Measurements from ENCODE around the gene ADORA2A. TPM values are rescaled to one million over a fixed set of nuclear protein-coding genes. Genes with fewer than 3 reads are reported as not detected.

ADORA2A gene
- total RNA-seq, 2 donors from 2014 or later: 25.9 to 47.8 TPM

GRCh38 chr22:24457894-24458420, 30.6 kb downstream of the ADORA2A start:
- no peak for ATAC-seq (replicated peaks)
- no peaks in the 10 kb centered on the region for H3K27me3 Mint-ChIP-seq
- no peaks in the 10 kb centered on the region for H3K9me3 Mint-ChIP-seq

GRCh38 chr22:24459911-24460310, 32.5 kb downstream of the ADORA2A start:
- H3K27ac Mint-ChIP-seq: peak overlapping the region; percentile 29
- H3K9me3 Mint-ChIP-seq: no peaks in the 10 kb centered on the region
- no peaks in the 10 kb centered on the region for H3K36me3 Mint-ChIP-seq (ENCODE audit: low read depth)
- H3K27me3 Mint-ChIP-seq: no peaks in the 10 kb centered on the region
- no peaks in the 10 kb centered on the region for H3K4me1 Mint-ChIP-seq
- no peak for ATAC-seq (replicated peaks)
- H3K4me3 Mint-ChIP-seq: no peak overlapping the region

More at GRCh38 chr22:24457894-24458420, 30.6 kb downstream of the ADORA2A start:
- no peak overlapping the region for H3K27ac Mint-ChIP-seq
- H3K4me3 Mint-ChIP-seq: no peak overlapping the region
- no peaks in the 10 kb centered on the region for H3K4me1 Mint-ChIP-seq
- H3K36me3 Mint-ChIP-seq (ENCODE audit: low read depth): no peaks in the 10 kb centered on the region

DNA sequence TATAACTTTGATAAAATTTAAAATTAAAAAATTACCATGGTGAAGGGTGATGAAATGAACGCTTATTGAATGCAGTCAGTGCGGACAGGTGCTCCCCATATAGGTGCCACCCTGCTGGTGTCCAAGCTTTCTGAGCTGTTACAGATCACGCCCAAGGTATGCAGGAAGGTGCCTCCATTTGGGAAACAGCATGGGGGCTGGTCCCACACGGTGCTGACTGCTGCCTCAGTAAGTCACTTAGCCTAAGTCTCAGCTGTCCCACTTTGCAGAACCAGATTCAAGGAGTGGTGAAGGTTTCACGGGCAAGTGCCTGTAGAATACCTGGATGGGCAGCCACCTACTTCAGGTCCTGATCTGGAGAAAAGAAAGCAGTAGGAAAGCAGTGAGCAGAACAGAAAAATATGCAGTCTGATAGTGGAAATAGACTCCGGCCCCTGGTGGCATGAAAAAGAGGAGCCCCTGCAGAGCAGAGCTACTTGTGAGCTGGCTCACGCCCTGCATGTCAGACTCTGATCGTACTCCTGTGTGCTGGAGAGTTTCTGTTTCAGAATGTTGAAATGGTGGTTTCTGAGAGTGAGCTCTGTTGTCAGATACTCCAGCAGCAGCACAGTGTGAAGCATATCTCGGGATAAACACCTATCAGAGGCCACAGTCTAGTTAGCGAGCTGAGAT, 33.2 kb downstream of the ADORA2A start:
- Mint-ChIP-seq H3K27me3 (no peaks in the 10 kb centered on the region), H3K27ac (peak overlapping the region; percentile 28), H3K4me1 (peaks cover 3% of the 10 kb centered on the region), H3K9me3 (no peaks in the 10 kb centered on the region), H3K36me3 (ENCODE audit: low read depth) (no peaks in the 10 kb centered on the region), H3K4me3 (peak overlapping the region; percentile 33)
- peak; percentile 84 for ATAC-seq (replicated peaks)

GRCh38 chr22:24463071-24463760, 35.8 kb downstream of the ADORA2A start:
- ATAC-seq (replicated peaks): no peak
- peaks cover 5% of the 10 kb centered on the region for H3K4me1 Mint-ChIP-seq
- no peaks in the 10 kb centered on the region for H3K36me3 Mint-ChIP-seq (ENCODE audit: low read depth)
- no peaks in the 10 kb centered on the region for H3K9me3 Mint-ChIP-seq
- H3K4me3 Mint-ChIP-seq: no peak overlapping the region
- H3K27me3 Mint-ChIP-seq: no peaks in the 10 kb centered on the region
- H3K27ac Mint-ChIP-seq: peak overlapping the region; percentile 14

- Mint-ChIP-seq H3K9me3 (no peaks in the 10 kb centered on the region), H3K27me3 (no peaks in the 10 kb centered on the region), H3K36me3 (ENCODE audit: low read depth) (no peaks in the 10 kb centered on the region), H3K27ac (peak overlapping the region; percentile 75), H3K4me3 (no peak overlapping the region), H3K4me1 (peaks cover 5% of the 10 kb centered on the region)
- peak; percentile 65 for ATAC-seq (replicated peaks)
Measured at GRCh38 chr22:24465566-24465965, 38.2 kb downstream of the ADORA2A start.

DNA sequence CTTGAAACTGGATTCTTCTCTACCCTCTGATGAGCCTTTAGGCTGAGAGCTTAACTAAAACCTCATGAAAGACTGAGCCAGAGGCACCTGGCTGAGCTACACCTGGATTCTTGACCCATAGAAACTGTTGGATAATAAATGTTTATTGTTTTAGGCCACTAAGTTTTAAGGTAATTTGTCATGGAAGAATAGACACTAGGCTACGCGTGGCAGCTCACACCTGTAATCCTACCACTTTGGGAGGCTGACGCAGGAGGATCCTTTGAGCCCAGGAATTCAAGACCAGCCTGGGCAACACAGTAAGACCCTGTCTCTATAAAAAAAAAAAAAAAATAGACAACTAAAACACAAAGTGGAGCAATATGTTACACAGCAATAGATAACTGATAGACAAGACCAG, 38.6 kb downstream of the ADORA2A start:
- Mint-ChIP-seq H3K4me3 (no peak overlapping the region), H3K36me3 (ENCODE audit: low read depth) (no peaks in the 10 kb centered on the region), H3K27ac (peak overlapping the region; percentile 75), H3K9me3 (no peaks in the 10 kb centered on the region), H3K27me3 (no peaks in the 10 kb centered on the region), H3K4me1 (peaks cover 5% of the 10 kb centered on the region)
- ATAC-seq (replicated peaks): no peak

DNA sequence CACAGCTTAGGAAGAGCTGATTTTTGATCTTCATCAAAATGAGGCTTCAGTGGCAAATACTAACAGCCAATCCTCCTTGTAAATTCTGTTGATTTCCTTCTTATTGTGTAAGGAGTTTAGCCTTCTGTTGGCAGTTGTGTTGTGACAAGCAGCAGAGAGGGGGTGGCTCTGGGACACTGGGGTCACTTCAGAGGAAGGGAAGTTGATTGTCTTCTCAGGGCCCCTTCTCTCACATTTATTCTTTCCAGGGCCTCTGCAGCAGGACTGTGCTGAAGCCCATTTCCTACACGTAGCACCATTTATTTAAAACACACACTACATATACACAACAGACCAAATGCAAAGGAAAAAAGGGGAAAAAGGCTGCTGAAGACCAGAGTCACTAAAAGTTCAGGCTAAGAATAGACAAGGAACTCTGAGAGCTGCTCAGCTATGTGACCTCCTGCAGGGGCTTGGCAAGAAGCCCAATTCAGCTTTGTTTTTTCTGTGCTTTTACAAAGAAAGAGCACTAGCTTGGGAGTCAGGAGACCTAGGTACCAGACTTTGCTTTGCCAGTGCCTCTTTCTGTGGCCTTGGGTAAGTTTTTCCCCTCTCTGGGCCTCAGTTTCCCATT, 39.4 kb downstream of the ADORA2A start:
- H3K27ac Mint-ChIP-seq: no peak overlapping the region
- no peak overlapping the region for H3K4me3 Mint-ChIP-seq
- ATAC-seq (replicated peaks): no peak
- peaks cover 5% of the 10 kb centered on the region for H3K4me1 Mint-ChIP-seq
- no peaks in the 10 kb centered on the region for H3K36me3 Mint-ChIP-seq (ENCODE audit: low read depth)
- no peaks in the 10 kb centered on the region for H3K27me3 Mint-ChIP-seq
- no peaks in the 10 kb centered on the region for H3K9me3 Mint-ChIP-seq

GRCh38 chr22:24467340-24467739, 39.9 kb downstream of the ADORA2A start:
- Mint-ChIP-seq H3K27ac (no peak overlapping the region), H3K36me3 (ENCODE audit: low read depth) (no peaks in the 10 kb centered on the region), H3K27me3 (no peaks in the 10 kb centered on the region), H3K9me3 (no peaks in the 10 kb centered on the region), H3K4me1 (peaks cover 5% of the 10 kb centered on the region), H3K4me3 (no peak overlapping the region)
- no peak for ATAC-seq (replicated peaks)

DNA sequence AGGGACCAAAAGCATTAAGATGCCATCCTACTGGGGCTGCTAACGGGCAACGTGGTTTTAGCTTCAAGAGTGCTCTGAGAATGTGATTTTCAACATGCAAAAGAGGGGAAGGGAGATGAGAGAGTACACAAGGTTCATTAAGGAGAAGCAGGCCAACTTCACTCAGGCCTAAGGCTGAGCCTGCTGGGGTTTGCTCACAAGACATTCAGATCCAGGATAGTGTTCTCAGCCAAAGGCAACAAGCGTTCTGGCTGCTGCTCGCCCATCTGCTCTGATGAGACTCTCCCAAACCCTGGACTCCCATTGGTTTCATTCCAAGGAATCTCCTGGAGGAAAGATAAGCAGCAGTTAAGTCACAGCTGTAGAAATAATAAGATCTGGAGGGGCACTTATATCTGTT, 44.2 kb downstream of the ADORA2A start:
- no peak for ATAC-seq (replicated peaks)
- H3K36me3 Mint-ChIP-seq (ENCODE audit: low read depth): no peaks in the 10 kb centered on the region
- no peak overlapping the region for H3K27ac Mint-ChIP-seq
- no peak overlapping the region for H3K4me3 Mint-ChIP-seq
- H3K4me1 Mint-ChIP-seq: no peaks in the 10 kb centered on the region
- no peaks in the 10 kb centered on the region for H3K27me3 Mint-ChIP-seq
- H3K9me3 Mint-ChIP-seq: no peaks in the 10 kb centered on the region

DNA sequence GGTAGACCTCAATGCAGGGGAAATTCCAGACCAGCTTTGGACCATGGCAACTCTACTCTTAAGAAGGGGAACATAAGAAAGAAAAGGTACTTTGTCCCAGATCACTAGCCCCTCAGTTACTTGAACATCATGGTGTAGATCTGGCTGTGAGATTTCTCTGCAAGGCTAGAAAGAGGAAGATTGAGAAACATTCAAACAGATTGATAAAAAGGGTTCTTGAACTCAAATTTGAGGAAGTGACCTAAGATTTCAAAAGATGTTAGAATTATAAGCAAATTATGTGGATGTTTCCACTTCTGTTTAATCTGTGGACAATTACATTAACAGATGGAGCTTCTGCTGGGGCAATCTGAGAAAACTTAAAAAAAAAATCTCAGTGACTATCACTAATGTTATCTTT, 45.9 kb downstream of the ADORA2A start:
- no peak overlapping the region for H3K27ac Mint-ChIP-seq
- H3K36me3 Mint-ChIP-seq (ENCODE audit: low read depth): no peaks in the 10 kb centered on the region
- no peaks in the 10 kb centered on the region for H3K27me3 Mint-ChIP-seq
- no peak overlapping the region for H3K4me3 Mint-ChIP-seq
- no peak for ATAC-seq (replicated peaks)
- no peaks in the 10 kb centered on the region for H3K4me1 Mint-ChIP-seq
- H3K9me3 Mint-ChIP-seq: no peaks in the 10 kb centered on the region

GRCh38 chr22:24474221-24474620, 46.8 kb downstream of the ADORA2A start:
- Mint-ChIP-seq H3K9me3 (no peaks in the 10 kb centered on the region), H3K36me3 (ENCODE audit: low read depth) (no peaks in the 10 kb centered on the region), H3K4me3 (no peak overlapping the region), H3K4me1 (no peaks in the 10 kb centered on the region), H3K27ac (no peak overlapping the region), H3K27me3 (no peaks in the 10 kb centered on the region)
- ATAC-seq (replicated peaks): no peak

DNA sequence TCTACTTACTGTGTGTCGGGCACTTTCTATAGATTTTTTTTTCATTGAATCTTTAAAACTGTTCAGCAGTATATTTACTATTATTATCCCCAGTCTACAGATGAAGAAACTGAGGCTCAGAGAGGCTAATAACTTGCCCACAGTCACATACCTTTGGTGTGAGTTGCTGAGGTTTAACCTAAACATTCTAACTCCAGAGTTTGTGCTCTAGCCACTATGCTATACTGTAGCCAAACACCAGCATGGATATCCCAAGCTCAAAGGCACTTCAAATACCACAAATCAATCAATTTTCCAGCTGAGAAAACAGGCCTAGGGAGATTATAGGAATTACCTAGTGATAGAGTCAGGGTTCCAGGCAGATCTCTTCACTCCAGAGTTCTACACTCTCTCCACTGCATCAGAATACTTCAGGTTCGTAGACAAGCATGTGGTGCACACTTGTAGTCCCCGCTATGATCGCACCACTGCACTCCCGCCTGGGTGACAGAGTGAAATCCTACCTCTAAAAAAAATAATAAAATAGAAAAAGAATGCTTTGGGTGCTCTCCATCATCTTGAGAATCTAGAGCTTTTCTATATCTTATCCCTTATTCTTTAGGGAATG, 47.4 kb downstream of the ADORA2A start:
- Mint-ChIP-seq H3K36me3 (ENCODE audit: low read depth) (no peaks in the 10 kb centered on the region), H3K4me3 (no peak overlapping the region), H3K27ac (no peak overlapping the region), H3K9me3 (no peaks in the 10 kb centered on the region), H3K27me3 (no peaks in the 10 kb centered on the region), H3K4me1 (no peaks in the 10 kb centered on the region)
- ATAC-seq (replicated peaks): no peak

DNA sequence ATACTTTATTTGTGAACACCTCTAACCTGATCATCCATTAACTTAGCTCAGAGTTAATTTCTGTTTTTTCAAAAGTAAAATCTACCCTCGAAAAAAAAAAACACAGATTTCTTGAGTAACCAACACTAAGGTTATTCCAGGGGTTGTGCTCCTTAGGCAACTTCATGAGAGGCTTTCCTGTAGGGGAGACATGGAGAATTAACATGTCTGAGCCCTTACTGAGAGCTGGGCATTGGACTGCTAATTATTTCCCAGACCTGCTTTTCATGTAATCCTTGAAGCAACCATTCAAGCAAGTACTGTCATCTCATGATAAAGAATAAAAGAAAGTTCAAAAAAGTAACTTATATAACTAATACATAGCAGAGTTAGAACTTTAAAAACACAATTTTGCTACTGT, 54.2 kb downstream of the ADORA2A start:
- Mint-ChIP-seq H3K27ac (no peak overlapping the region), H3K4me3 (no peak overlapping the region), H3K9me3 (no peaks in the 10 kb centered on the region), H3K4me1 (peaks cover 5% of the 10 kb centered on the region), H3K36me3 (ENCODE audit: low read depth) (no peaks in the 10 kb centered on the region), H3K27me3 (no peaks in the 10 kb centered on the region)
- no peak for ATAC-seq (replicated peaks)

DNA sequence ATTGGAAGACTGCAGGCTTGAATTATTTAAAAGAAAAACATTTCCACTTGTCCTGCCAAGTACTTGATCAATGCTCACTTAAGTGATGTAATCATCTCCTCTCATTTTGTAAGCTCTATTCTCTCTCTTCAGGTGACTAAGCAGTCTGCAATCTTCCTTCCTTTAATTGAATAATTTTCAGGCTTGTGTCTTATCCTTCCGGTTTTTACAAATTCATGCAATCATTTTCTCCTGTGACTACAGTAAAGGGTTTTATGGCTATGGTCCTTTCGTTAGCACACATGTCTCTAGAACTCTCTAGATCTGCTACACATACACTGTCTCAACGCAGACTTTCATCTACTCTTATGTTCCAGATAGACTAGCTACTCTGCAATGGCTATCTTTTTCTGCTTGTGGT, 55.2 kb downstream of the ADORA2A start:
- no peak for ATAC-seq (replicated peaks)
- peaks cover 11% of the 10 kb centered on the region for H3K4me1 Mint-ChIP-seq

More for the DNA sequence above, 55.2 kb downstream of the ADORA2A start:
- Mint-ChIP-seq H3K27me3 (no peaks in the 10 kb centered on the region), H3K4me3 (no peak overlapping the region), H3K9me3 (no peaks in the 10 kb centered on the region), H3K36me3 (ENCODE audit: low read depth) (no peaks in the 10 kb centered on the region), H3K27ac (no peak overlapping the region)
